T-cell (primary cell): ENCODE results near the gene USP17L18. TPM values are rescaled to one million over a fixed set of nuclear protein-coding genes. Genes with fewer than 3 reads are reported as not detected.
"Not testable (repeated sequence)": the region's sequence is repeated elsewhere in the genome, so short reads cannot be mapped to it uniquely, and the experiment has no call there.

Source experiments
- ATAC-seq, 4 experiments: fragments of 200-7000 bp in 3 of 4; fragments of 150-1000 bp in 1 of 4; cut with Tn5 transposase; replicated peaks in 1 of 4; 1 replicate in 3 of 4; 2 replicates in 1 of 4; pipeline ENCODE4 v1.10.0; 2021; ENCODE audit warnings: moderate library complexity in 3 of 4, mild to moderate bottlenecking in 2 of 4, moderate number of reproducible peaks in 1 of 4
- CTCF ChIA-PET, 2 donors: fragments of 300-600 bp; sonication (Branson Sonifier 250); formaldehyde crosslinking; loops; one replicate each; lab custom pipeline; 2022; ENCODE audit warnings: antibody characterized with exemption in 2 of 2; lab: Charles Lee
- POLR2A ChIA-PET, 2 donors: fragments of 300-600 bp; sonication (Branson Sonifier 250); formaldehyde crosslinking; loops; one replicate each; lab custom pipeline; 2022; ENCODE audit warnings: antibody characterized with exemption in 2 of 2; lab: Charles Lee
- DNase-seq, 35 experiments: peaks; one replicate each; pipeline versions ENCODE4 v3.0.0 to v3.0.0-alpha.2; 2013 to 2023
- H3K27ac ChIP-seq: one replicate; pipeline ENCODE4 v1.5.1; 2013; ENCODE audit warnings: low read length
- H3K27me3 ChIP-seq, 2 experiments: replicated peaks in 1 of 2; 1 replicate in 1 of 2; 2 replicates in 1 of 2; pipeline versions ENCODE4 v1.6.1 to v1.7.0; 2013; ENCODE audit warnings: low read length in 1 of 2, mixed read lengths in 1 of 2; ENCODE audit not compliant: control insufficient read depth in 2 of 2, insufficient read depth in 2 of 2; ENCODE audit errors: extremely low read depth in 1 of 2
- H3K36me3 ChIP-seq, 2 donors: 1 replicate in 1 of 2; 2 replicates in 1 of 2; pipeline versions ENCODE4 v1.6.1 to v1.7.0; 2013; ENCODE audit warnings: low read length in 1 of 2; ENCODE audit not compliant: control insufficient read depth in 2 of 2, insufficient read depth in 1 of 2; ENCODE audit errors: extremely low read depth in 1 of 2
- H3K4me1 ChIP-seq, 2 experiments: 1 replicate in 1 of 2; 2 replicates in 1 of 2; pipeline versions ENCODE4 v1.6.1 to v1.7.0; 2013; ENCODE audit warnings: low read length in 2 of 2, mixed read lengths in 1 of 2; ENCODE audit not compliant: insufficient read depth in 2 of 2, control insufficient read depth in 1 of 2; ENCODE audit errors: extremely low read depth in 1 of 2
- H3K4me3 ChIP-seq, 2 donors: 1 replicate in 1 of 2; 2 replicates in 1 of 2; pipeline versions ENCODE4 v1.5.1 to v1.7.0; 2013; ENCODE audit warnings: mild to moderate bottlenecking in 2 of 2, low read length in 1 of 2, moderate library complexity in 1 of 2; ENCODE audit not compliant: control insufficient read depth in 1 of 2; ENCODE audit errors: extremely low read depth in 1 of 2
- H3K9me3 ChIP-seq: 2 replicates; pipeline ENCODE4 v1.7.0; 2013
- H3K27ac Mint-ChIP-seq, 2 donors: one replicate each; pipeline ENCODE4 v1.8.0; 2020 to 2021; ENCODE audit warnings: mild to moderate bottlenecking in 2 of 2, mixed read lengths in 2 of 2
- H3K27me3 Mint-ChIP-seq, 2 donors: one replicate each; pipeline ENCODE4 v1.8.0; 2021 to 2022; ENCODE audit warnings: mixed read lengths in 2 of 2
- H3K36me3 Mint-ChIP-seq: one replicate; pipeline ENCODE4 v1.8.0; 2021; ENCODE audit warnings: mixed read lengths
- H3K4me1 Mint-ChIP-seq, 3 donors: one replicate each; pipeline ENCODE4 v1.8.0; 2020 to 2022; ENCODE audit warnings: mixed read lengths in 3 of 3, mild to moderate bottlenecking in 1 of 3
- H3K4me3 Mint-ChIP-seq, 3 donors: one replicate each; pipeline ENCODE4 v1.8.0; 2020 to 2022; ENCODE audit warnings: mild to moderate bottlenecking in 3 of 3, mixed read lengths in 3 of 3, moderate library complexity in 3 of 3
- H3K9me3 Mint-ChIP-seq, 3 donors: one replicate each; pipeline ENCODE4 v1.8.0; 2020 to 2022; ENCODE audit warnings: mixed read lengths in 3 of 3
- whole genome bisulfite sequencing: methylation state at CpG from one replicate; pipeline ENCODE4 v1.1.5; 2013; ENCODE audit warnings: missing lambda C conversion rate; ENCODE audit not compliant: insufficient coverage; 5-methylcytosine and 5-hydroxymethylcytosine counted together
- total RNA-seq, 35 experiments: library from RNA in 6 of 35; stranded (reverse) in 6 of 35; fragments of 120-200 nt in 1 of 35; gene quantifications; one replicate each; pipeline versions ENCODE4 v1.2.1 to v1.2.4 and lab custom pipeline; 2013 to 2026

USP17L18 gene
- not detected for total RNA-seq
- total RNA-seq (2013): not detected
- total RNA-seq (lab: John Stamatoyannopoulos, UW): 0 reads per million in 29 experiments

- POLR2A ChIA-PET: not testable (repeated sequence)
Observed at GRCh38 chr4:9247953-9248680, at the start of gene USP17L18. USP17L18 (plus strand) TSS chr4:9248630; CDS start chr4:9248630, 0 bp downstream.

GRCh38 chr4:9210357-9210756, 38.1 kb upstream of the USP17L18 start, which contains the start of gene USP17L10:
USP17L10 (plus strand) TSS chr4:9210657; CDS start chr4:9210657, 0 bp downstream.
- H3K4me3 ChIP-seq, H3K36me3 ChIP-seq, CTCF ChIA-PET, H3K4me3 Mint-ChIP-seq, H3K4me1 ChIP-seq, H3K27me3 Mint-ChIP-seq, H3K9me3 ChIP-seq, DNase-seq, H3K27ac Mint-ChIP-seq, H3K9me3 Mint-ChIP-seq, ATAC-seq, H3K27ac ChIP-seq, H3K36me3 Mint-ChIP-seq, POLR2A ChIA-PET, H3K4me1 Mint-ChIP-seq, H3K27me3 ChIP-seq: not testable (repeated sequence)
- WGBS: no CpG with 5 or more reads among the region's 13 CpGs

More at GRCh38 chr4:9247953-9248680, at the start of gene USP17L18:
- CTCF ChIA-PET, H3K27ac ChIP-seq, H3K36me3 ChIP-seq, H3K4me1 Mint-ChIP-seq, H3K4me3 Mint-ChIP-seq, H3K4me1 ChIP-seq, H3K9me3 ChIP-seq, H3K27me3 ChIP-seq, H3K27ac Mint-ChIP-seq, H3K36me3 Mint-ChIP-seq, H3K27me3 Mint-ChIP-seq, H3K9me3 Mint-ChIP-seq, H3K4me3 ChIP-seq, ATAC-seq: not testable (repeated sequence)
- WGBS: 93% methylated on average over 4 of the region's 26 CpGs
- DNase-seq: peak in 7 of 35 experiments; percentile 0 to 12 (median 2)

GRCh38 chr4:9214701-9215100, 33.7 kb upstream of the USP17L18 start:
- H3K4me1 ChIP-seq, H3K27ac Mint-ChIP-seq, H3K4me1 Mint-ChIP-seq, H3K9me3 ChIP-seq, H3K4me3 Mint-ChIP-seq, H3K27ac ChIP-seq, H3K27me3 Mint-ChIP-seq, H3K27me3 ChIP-seq, ATAC-seq, H3K4me3 ChIP-seq, POLR2A ChIA-PET, H3K36me3 ChIP-seq, CTCF ChIA-PET, H3K36me3 Mint-ChIP-seq, H3K9me3 Mint-ChIP-seq: not testable (repeated sequence)
- WGBS: 95% methylated on average over 5 of the region's 14 CpGs
- peak in 3 of 35 experiments; percentile 0 to 16 (median 0) for DNase-seq

GRCh38 chr4:9215105-9215504, 33.3 kb upstream of the USP17L18 start, which contains the start of gene USP17L11:
USP17L11 (plus strand) TSS chr4:9215405; CDS start chr4:9215405, 0 bp downstream.
- H3K4me1 Mint-ChIP-seq, ATAC-seq, H3K4me1 ChIP-seq, H3K27me3 Mint-ChIP-seq, H3K4me3 ChIP-seq, H3K27ac ChIP-seq, H3K4me3 Mint-ChIP-seq, POLR2A ChIA-PET, H3K9me3 ChIP-seq, H3K9me3 Mint-ChIP-seq, H3K36me3 Mint-ChIP-seq, DNase-seq, H3K27me3 ChIP-seq, H3K36me3 ChIP-seq, CTCF ChIA-PET, H3K27ac Mint-ChIP-seq: not testable (repeated sequence)
- 100% methylated on average over 1 of the region's 14 CpGs for WGBS

- no CpG with 5 or more reads among the region's 13 CpGs for WGBS
- H3K27ac ChIP-seq, H3K9me3 Mint-ChIP-seq, H3K4me3 ChIP-seq, H3K27me3 Mint-ChIP-seq, DNase-seq, H3K4me1 Mint-ChIP-seq, H3K9me3 ChIP-seq, H3K36me3 ChIP-seq, H3K27me3 ChIP-seq, ATAC-seq, POLR2A ChIA-PET, H3K4me3 Mint-ChIP-seq, H3K36me3 Mint-ChIP-seq, H3K27ac Mint-ChIP-seq, H3K4me1 ChIP-seq, CTCF ChIA-PET: not testable (repeated sequence)
Observed at GRCh38 chr4:9219852-9220251, 28.6 kb upstream of the USP17L18 start, which contains the start of gene USP17L12. USP17L12 (plus strand) TSS chr4:9220152; CDS start chr4:9220152, 0 bp downstream.

GRCh38 chr4:9224596-9224995, 23.8 kb upstream of the USP17L18 start, which contains the start of gene USP17L13:
USP17L13 (plus strand) TSS chr4:9224896; CDS start chr4:9224896, 0 bp downstream.
- H3K27me3 ChIP-seq, H3K27ac Mint-ChIP-seq, H3K36me3 Mint-ChIP-seq, H3K9me3 Mint-ChIP-seq, H3K27me3 Mint-ChIP-seq, POLR2A ChIA-PET, ATAC-seq, H3K4me3 ChIP-seq, DNase-seq, H3K27ac ChIP-seq, H3K4me1 Mint-ChIP-seq, H3K4me3 Mint-ChIP-seq, H3K9me3 ChIP-seq, H3K4me1 ChIP-seq, CTCF ChIA-PET, H3K36me3 ChIP-seq: not testable (repeated sequence)
- no CpG with 5 or more reads among the region's 14 CpGs for WGBS
